ENCODE measurements around the gene VTN. TPM values are rescaled to one million over a fixed set of nuclear protein-coding genes. Genes with fewer than 3 reads are reported as not detected.

Gene VTN
- total RNA-seq, 2 experiments from 2014 or later = 0.28 TPM; not detected in 1

- POLR2A ChIA-PET = interaction anchor here (3.0 to 3.4 kb wide), 2 partner anchors 13 to 14 kb away, joined by 16 to 19 read pairs; partner anchors contain the start of gene POLDIP2
- Mint-ChIP-seq H3K27ac (peak within 1 kb of the TSS; percentile 88), H3K27me3 (no peaks in the 10 kb centered on the region), H3K4me3 (peak within 1 kb of the TSS; percentile 94), H3K4me1 (peaks cover 18% of the 10 kb centered on the region), H3K36me3 (no peaks in the 10 kb centered on the region), H3K9me3 (no peaks in the 10 kb centered on the region)
- ATAC-seq (ENCODE audit: low read depth) (peak; percentile 92), DNase-seq (peak; percentile 88)
Measured at GRCh38 chr17:28371245-28372202, 1.4 kb upstream of the VTN start, which contains the start of gene SARM1. Gene SARM1, plus strand, starts transcription at chr17:28371694. Its CDS starts 339 bp downstream, at chr17:28372033.

GRCh38 chr17:28370744-28371103 lies 617 bp upstream of the VTN start:
- POLR2A ChIA-PET = interaction anchor here (0.8 to 3.4 kb wide), 3 partner anchors 13 to 35 kb away, joined by 3 to 19 read pairs (median 16); partner anchors contain the start of genes IFT20, POLDIP2 and TNFAIP1
- H3K27me3 Mint-ChIP-seq = no peaks in the 10 kb centered on the region
- peaks cover 18% of the 10 kb centered on the region for H3K4me1 Mint-ChIP-seq
- no peak for ATAC-seq (ENCODE audit: low read depth)
- H3K9me3 Mint-ChIP-seq = no peaks in the 10 kb centered on the region
- DNase-seq = no peak
- peak overlapping the region; percentile 88 for H3K27ac Mint-ChIP-seq
- H3K4me3 Mint-ChIP-seq = peak overlapping the region; percentile 94
- H3K36me3 Mint-ChIP-seq = no peaks in the 10 kb centered on the region

GRCh38 chr17:28369684-28370034 lies 448 bp downstream of the VTN start:
- no peaks in the 10 kb centered on the region for H3K9me3 Mint-ChIP-seq
- peaks cover 18% of the 10 kb centered on the region for H3K4me1 Mint-ChIP-seq
- H3K4me3 Mint-ChIP-seq = no peak overlapping the region
- ATAC-seq (ENCODE audit: low read depth) (no peak), DNase-seq (no peak)
- no peaks in the 10 kb centered on the region for H3K27me3 Mint-ChIP-seq
- H3K36me3 Mint-ChIP-seq = no peaks in the 10 kb centered on the region
- POLR2A ChIA-PET = interaction anchor here (1.5 to 3.0 kb wide), 2 partner anchors 12 to 15 kb away, joined by 4 to 16 read pairs; partner anchors contain the start of gene POLDIP2
- H3K27ac Mint-ChIP-seq = no peak overlapping the region

GRCh38 chr17:28368915-28369683 lies 1.0 kb downstream of the VTN start:
- Mint-ChIP-seq H3K27me3 (no peaks in the 10 kb centered on the region), H3K9me3 (no peaks in the 10 kb centered on the region), H3K4me1 (peaks cover 18% of the 10 kb centered on the region), H3K4me3 (no peak overlapping the region), H3K27ac (no peak overlapping the region), H3K36me3 (no peaks in the 10 kb centered on the region)
- DNase-seq = no peak
- POLR2A ChIA-PET = interaction anchor here (1.2 to 1.5 kb wide), 3 partner anchors 11 to 33 kb away, joined by 3 to 5 read pairs (median 4); partner anchors contain the start of genes IFT20 and TNFAIP1
- no peak for ATAC-seq (ENCODE audit: low read depth)

- Mint-ChIP-seq H3K9me3 (no peaks in the 10 kb centered on the region), H3K27me3 (no peaks in the 10 kb centered on the region), H3K27ac (no peak overlapping the region), H3K36me3 (no peaks in the 10 kb centered on the region), H3K4me3 (no peak overlapping the region), H3K4me1 (peaks cover 14% of the 10 kb centered on the region)
- no peak for ATAC-seq (ENCODE audit: low read depth)
- POLR2A ChIA-PET = interaction anchor here (1.2 to 1.5 kb wide), 3 partner anchors 11 to 33 kb away, joined by 3 to 5 read pairs (median 4); partner anchors contain the start of genes IFT20 and TNFAIP1
- no peak for DNase-seq
Measured at GRCh38 chr17:28368306-28368831, 1.7 kb downstream of the VTN start.

GRCh38 chr17:28367641-28368305 lies 2.3 kb downstream of the VTN start:
- DNase-seq = no peak
- Mint-ChIP-seq H3K4me3 (no peak overlapping the region), H3K9me3 (no peaks in the 10 kb centered on the region), H3K27ac (no peak overlapping the region), H3K36me3 (no peaks in the 10 kb centered on the region), H3K27me3 (no peaks in the 10 kb centered on the region), H3K4me1 (peaks cover 8% of the 10 kb centered on the region)
- ATAC-seq (ENCODE audit: low read depth) = no peak
- POLR2A ChIA-PET = interaction anchor here (1.2 to 2.5 kb wide), 2 partner anchors 10 kb away, joined by 3 to 9 read pairs; partner anchors contain the start of gene POLDIP2

GRCh38 chr17:28366605-28367004 lies 3.5 kb downstream of the VTN start:
- POLR2A ChIA-PET = interaction anchor here (0.9 to 2.5 kb wide), 2 partner anchors 9 to 31 kb away, joined by 4 to 9 read pairs; partner anchors contain the start of genes POLDIP2 and TNFAIP1

GRCh38 chr17:28365487-28365886 lies 4.6 kb downstream of the VTN start:
- no peak for DNase-seq
- Mint-ChIP-seq H3K4me1 (no peaks in the 10 kb centered on the region), H3K27me3 (no peaks in the 10 kb centered on the region), H3K27ac (no peak overlapping the region), H3K36me3 (no peaks in the 10 kb centered on the region), H3K9me3 (no peaks in the 10 kb centered on the region), H3K4me3 (no peak overlapping the region)
- ATAC-seq (ENCODE audit: low read depth) = no peak
- POLR2A ChIA-PET = interaction anchor here (0.6 to 2.5 kb wide), 2 partner anchors 8 to 73 kb away, joined by 3 to 9 read pairs; partner anchors contain the start of gene POLDIP2

More at GRCh38 chr17:28366605-28367004, 3.5 kb downstream of the VTN start:
- DNase-seq = no peak
- Mint-ChIP-seq H3K4me3 (no peak overlapping the region), H3K36me3 (no peaks in the 10 kb centered on the region), H3K9me3 (no peaks in the 10 kb centered on the region), H3K4me1 (peaks cover 3% of the 10 kb centered on the region), H3K27me3 (no peaks in the 10 kb centered on the region), H3K27ac (no peak overlapping the region)
- no peak for ATAC-seq (ENCODE audit: low read depth)

- H3K27ac Mint-ChIP-seq = no peak within 1 kb of the TSS
- H3K9me3 Mint-ChIP-seq = no peaks in the 10 kb centered on the region
- no peak for ATAC-seq (ENCODE audit: low read depth)
- no peaks in the 10 kb centered on the region for H3K27me3 Mint-ChIP-seq
- no peaks in the 10 kb centered on the region for H3K4me1 Mint-ChIP-seq
- POLR2A ChIA-PET = interaction anchor here (0.6 kb wide), 1 partner anchor 74 kb away, joined by 3 read pairs; no protein-coding TSS in a partner anchor
- H3K36me3 Mint-ChIP-seq = no peaks in the 10 kb centered on the region
- no peak within 1 kb of the TSS for H3K4me3 Mint-ChIP-seq
- DNase-seq = no peak
Measured at GRCh38 chr17:28364665-28365363, 5.3 kb downstream of the VTN start, which contains the start of gene SEBOX. Gene SEBOX, minus strand, starts transcription at chr17:28365199. Its CDS starts 48 bp downstream, at chr17:28365151.

GRCh38 chr17:28363776-28364650 lies 6.1 kb downstream of the VTN start:
- no peak overlapping the region for H3K4me3 Mint-ChIP-seq
- H3K36me3 Mint-ChIP-seq = no peaks in the 10 kb centered on the region
- H3K9me3 Mint-ChIP-seq = no peaks in the 10 kb centered on the region
- DNase-seq (no peak), ATAC-seq (ENCODE audit: low read depth) (no peak)
- no peaks in the 10 kb centered on the region for H3K27me3 Mint-ChIP-seq
- H3K4me1 Mint-ChIP-seq = no peaks in the 10 kb centered on the region
- POLR2A ChIA-PET = no interaction called here
- H3K27ac Mint-ChIP-seq = no peak overlapping the region

- no peak for ATAC-seq (ENCODE audit: low read depth)
- Mint-ChIP-seq H3K27ac (no peak overlapping the region), H3K27me3 (no peaks in the 10 kb centered on the region), H3K9me3 (no peaks in the 10 kb centered on the region), H3K4me3 (no peak overlapping the region), H3K4me1 (peaks cover 5% of the 10 kb centered on the region), H3K36me3 (no peaks in the 10 kb centered on the region)
- no peak for DNase-seq
- POLR2A ChIA-PET = no interaction called here
Measured at GRCh38 chr17:28363186-28363585, 6.9 kb downstream of the VTN start.
